ENCODE data around the gene TNFRSF14. TPM values are rescaled to one million over a fixed set of nuclear protein-coding genes. Genes with fewer than 3 reads are reported as not detected.
A peak's percentile ranks its signal among the peaks of the same experiment; 100 is the strongest.

TNFRSF14 gene
- total RNA-seq, 1 experiment from 2014 or later: not detected

- no peak for DNase-seq
- Histone ChIP-seq H3K9me3 (replicated peaks) (no peaks in the 10 kb centered on the region), H3K4me3 (no peak overlapping the region), H3K4me1 (peaks cover 5% of the 10 kb centered on the region; the same call in 1 of the 2 replicates), H3K27me3 (peaks cover 12% of the 10 kb centered on the region), H3K36me3 (no peaks in the 10 kb centered on the region), H3K27ac (no peak overlapping the region)
Measured at GRCh38 chr1:2595812-2596529, 39.8 kb downstream of the TNFRSF14 start.

- Histone ChIP-seq H3K27me3 (peaks cover 12% of the 10 kb centered on the region), H3K4me3 (no peak overlapping the region), H3K4me1 (peaks cover 5% of the 10 kb centered on the region; the same call in 1 of the 2 replicates), H3K36me3 (no peaks in the 10 kb centered on the region), H3K27ac (no peak overlapping the region), H3K9me3 (replicated peaks) (no peaks in the 10 kb centered on the region)
- DNase-seq: peak; percentile 36 to 57
Measured at GRCh38 chr1:2596530-2597333, 40.6 kb downstream of the TNFRSF14 start.

- H3K9me3 ChIP-seq (replicated peaks): no peaks in the 10 kb centered on the region
- H3K4me3 ChIP-seq: no peak overlapping the region
- peaks cover 5% of the 10 kb centered on the region; the same call in 1 of the 2 replicates for H3K4me1 ChIP-seq
- H3K36me3 ChIP-seq: no peaks in the 10 kb centered on the region
- H3K27me3 ChIP-seq: peaks cover 14% of the 10 kb centered on the region
- peak; percentile 18 to 34 for DNase-seq
- no peak overlapping the region for H3K27ac ChIP-seq
Measured at GRCh38 chr1:2597441-2598328, 41.5 kb downstream of the TNFRSF14 start.

GRCh38 chr1:2598329-2598931, 42.3 kb downstream of the TNFRSF14 start:
- peaks cover 20% of the 10 kb centered on the region for H3K27me3 ChIP-seq
- no peak for DNase-seq
- H3K36me3 ChIP-seq: no peaks in the 10 kb centered on the region
- H3K27ac ChIP-seq: no peak overlapping the region
- H3K4me3 ChIP-seq: no peak overlapping the region
- H3K4me1 ChIP-seq: peaks cover 5% of the 10 kb centered on the region; the same call in 1 of the 2 replicates
- H3K9me3 ChIP-seq (replicated peaks): no peaks in the 10 kb centered on the region

GRCh38 chr1:2601721-2602303, 45.6 kb downstream of the TNFRSF14 start:
- H3K4me1 ChIP-seq: peaks cover 5% of the 10 kb centered on the region; the same call in 1 of the 2 replicates
- H3K36me3 ChIP-seq: no peaks in the 10 kb centered on the region
- no peak for DNase-seq
- H3K27ac ChIP-seq: no peak overlapping the region
- peaks cover 48% of the 10 kb centered on the region for H3K27me3 ChIP-seq
- no peak overlapping the region for H3K4me3 ChIP-seq
- H3K9me3 ChIP-seq (replicated peaks): no peaks in the 10 kb centered on the region

GRCh38 chr1:2602311-2602835, 46.2 kb downstream of the TNFRSF14 start:
- no peak for DNase-seq
- no peak overlapping the region for H3K4me3 ChIP-seq

GRCh38 chr1:2602866-2603520, 46.8 kb downstream of the TNFRSF14 start:
- Histone ChIP-seq H3K4me3 (no peak overlapping the region), H3K27me3 (peaks cover 42% of the 10 kb centered on the region), H3K27ac (no peak overlapping the region), H3K36me3 (no peaks in the 10 kb centered on the region), H3K9me3 (replicated peaks) (no peaks in the 10 kb centered on the region), H3K4me1 (no peaks in the 10 kb centered on the region)
- DNase-seq: no peak

More at GRCh38 chr1:2602311-2602835, 46.2 kb downstream of the TNFRSF14 start:
- H3K4me1 ChIP-seq: peaks cover under 1% of the 10 kb centered on the region; the same call in 1 of the 2 replicates
- no peak overlapping the region for H3K27ac ChIP-seq
- H3K27me3 ChIP-seq: peaks cover 45% of the 10 kb centered on the region
- H3K36me3 ChIP-seq: no peaks in the 10 kb centered on the region
- H3K9me3 ChIP-seq (replicated peaks): no peaks in the 10 kb centered on the region

GRCh38 chr1:2603521-2604155, 47.5 kb downstream of the TNFRSF14 start:
- Histone ChIP-seq H3K27me3 (peaks cover 41% of the 10 kb centered on the region), H3K27ac (no peak overlapping the region), H3K36me3 (no peaks in the 10 kb centered on the region), H3K9me3 (replicated peaks) (no peaks in the 10 kb centered on the region), H3K4me3 (no peak overlapping the region), H3K4me1 (no peaks in the 10 kb centered on the region)
- DNase-seq: no peak

GRCh38 chr1:2604156-2604843, 48.1 kb downstream of the TNFRSF14 start:
- no peak overlapping the region for H3K27ac ChIP-seq
- no peaks in the 10 kb centered on the region for H3K4me1 ChIP-seq
- H3K36me3 ChIP-seq: no peaks in the 10 kb centered on the region
- peaks cover 41% of the 10 kb centered on the region for H3K27me3 ChIP-seq
- H3K4me3 ChIP-seq: no peak overlapping the region
- H3K9me3 ChIP-seq (replicated peaks): no peaks in the 10 kb centered on the region
- DNase-seq: no peak

GRCh38 chr1:2604844-2605508, 48.8 kb downstream of the TNFRSF14 start:
- H3K36me3 ChIP-seq: no peaks in the 10 kb centered on the region

GRCh38 chr1:2605509-2606395, 49.6 kb downstream of the TNFRSF14 start:
- DNase-seq: no peak
- no peaks in the 10 kb centered on the region for H3K9me3 ChIP-seq (replicated peaks)
- no peaks in the 10 kb centered on the region for H3K4me1 ChIP-seq
- H3K27me3 ChIP-seq: peaks cover 41% of the 10 kb centered on the region
- no peak overlapping the region for H3K27ac ChIP-seq
- H3K36me3 ChIP-seq: no peaks in the 10 kb centered on the region
- no peak overlapping the region for H3K4me3 ChIP-seq

More at GRCh38 chr1:2604844-2605508, 48.8 kb downstream of the TNFRSF14 start:
- Histone ChIP-seq H3K4me3 (no peak overlapping the region), H3K27ac (no peak overlapping the region), H3K27me3 (peaks cover 41% of the 10 kb centered on the region), H3K4me1 (no peaks in the 10 kb centered on the region), H3K9me3 (replicated peaks) (no peaks in the 10 kb centered on the region)
- no peak for DNase-seq

Data from SJCRH30 (cell line).